Left lobe of liver (tissue), 2 donors: ENCODE results near the gene NF1. TPM values are rescaled to one million over a fixed set of nuclear protein-coding genes. Genes with fewer than 3 reads are reported as not detected.
"Not testable (repeated sequence)": the region's sequence is repeated elsewhere in the genome, so short reads cannot be mapped to it uniquely, and the experiment has no call there.

ENCODE experiments used
- ATAC-seq: fragments of 200-7000 bp; cut with Tn5 transposase; one replicate; pipeline ENCODE4 v1.9.1; 2020; ENCODE audit warnings: mild to moderate bottlenecking, moderate library complexity
- DNase-seq: peaks from one replicate; pipeline ENCODE4 v3.0.0-alpha.2; 2020; ENCODE audit warnings: low spot score
- total RNA-seq: library from RNA; stranded (reverse); gene quantifications from one replicate; pipeline ENCODE4 v1.2.1, GENCODE V29; 2021
- donor health status: DM: no; HTN: no; CAD: no; lungs with moderate emphysema.
- donor health status: DM: no; HTN: yes; CAD: no.

NF1 gene
- total RNA-seq, 1 donor from 2014 or later, result 20.4 TPM

DNA sequence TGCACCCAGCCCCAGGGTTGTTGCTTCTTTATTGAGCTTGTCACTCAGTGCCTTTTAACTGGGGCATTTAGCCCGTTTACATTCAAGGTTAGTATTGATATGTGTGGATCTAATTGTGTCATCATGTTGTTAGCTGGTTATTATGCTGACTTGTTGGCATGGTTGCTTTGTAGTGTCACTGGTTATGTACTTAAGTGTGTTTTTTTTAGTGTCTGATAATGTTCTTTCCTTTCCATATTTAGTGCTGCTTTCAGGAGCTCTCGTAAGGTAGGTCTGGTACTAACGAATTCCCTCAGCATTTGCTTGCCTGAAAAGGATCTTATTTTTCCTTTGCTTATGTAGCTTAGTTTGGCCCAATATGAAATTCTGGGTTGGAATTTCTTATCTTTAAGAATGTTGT, 33.5 kb downstream of the NF1 start:
- DNase-seq, result no peak
- ATAC-seq, result no peak

DNA sequence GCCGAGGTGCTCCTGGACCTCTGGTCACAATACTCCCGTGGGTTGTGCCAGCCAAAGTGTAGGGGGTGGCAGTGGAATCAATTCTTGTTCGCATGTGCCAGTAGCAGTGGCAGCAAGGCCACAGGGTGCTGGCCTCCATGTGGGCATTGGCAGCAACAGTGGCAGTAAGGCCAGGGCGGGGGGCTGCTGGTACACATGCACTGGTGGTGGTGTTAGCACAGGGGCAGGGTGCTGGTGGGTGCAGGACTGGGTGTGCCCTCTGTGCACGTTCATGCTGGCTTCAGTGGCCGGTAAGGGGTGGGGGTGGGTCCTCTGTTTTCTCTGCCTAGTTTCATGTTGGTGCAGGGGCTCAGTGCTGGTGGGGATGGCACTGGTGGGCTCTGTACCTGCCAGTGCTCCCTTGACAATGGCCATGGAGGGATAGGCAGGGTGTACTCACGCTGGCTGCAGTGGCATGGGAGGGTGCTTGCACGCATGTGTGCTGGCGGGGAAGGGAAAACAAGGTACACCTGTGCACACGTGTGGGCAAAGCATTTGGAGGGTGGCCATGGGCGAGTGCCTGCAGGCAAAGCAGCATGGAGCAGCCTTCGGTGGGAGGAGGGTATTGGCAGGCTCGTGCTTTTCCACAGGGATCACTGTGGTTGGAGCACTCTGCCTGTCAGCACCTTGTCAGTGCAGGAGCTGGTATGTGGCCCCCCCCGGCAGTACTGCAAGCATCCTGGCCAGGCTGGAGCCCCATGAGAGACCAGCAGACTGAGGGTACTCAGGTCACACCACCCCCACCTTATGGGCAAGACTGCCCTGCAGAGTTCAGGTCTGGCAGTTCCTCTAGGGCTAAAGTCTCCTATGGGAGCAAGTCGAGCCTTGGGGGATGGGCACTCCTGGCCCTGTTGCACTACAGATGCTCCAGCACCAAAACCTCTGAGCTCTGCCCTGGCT, 35.8 kb downstream of the NF1 start:
- peak; percentile 71 for ATAC-seq

GRCh38 chr17:31131299-31131698, 36.5 kb downstream of the NF1 start:
- DNase-seq (no peak), ATAC-seq (no peak)

More for the DNA sequence above, 35.8 kb downstream of the NF1 start:
- DNase-seq, result no peak

- DNase-seq (no peak), ATAC-seq (no peak)
These were observed 38.2 kb downstream of the NF1 start for GRCh38 chr17:31132977-31133376.

GRCh38 chr17:31134576-31134975, 39.8 kb downstream of the NF1 start:
- ATAC-seq (no peak), DNase-seq (no peak)

GRCh38 chr17:31136319-31136718, 41.5 kb downstream of the NF1 start:
- ATAC-seq (no peak), DNase-seq (no peak)

DNA sequence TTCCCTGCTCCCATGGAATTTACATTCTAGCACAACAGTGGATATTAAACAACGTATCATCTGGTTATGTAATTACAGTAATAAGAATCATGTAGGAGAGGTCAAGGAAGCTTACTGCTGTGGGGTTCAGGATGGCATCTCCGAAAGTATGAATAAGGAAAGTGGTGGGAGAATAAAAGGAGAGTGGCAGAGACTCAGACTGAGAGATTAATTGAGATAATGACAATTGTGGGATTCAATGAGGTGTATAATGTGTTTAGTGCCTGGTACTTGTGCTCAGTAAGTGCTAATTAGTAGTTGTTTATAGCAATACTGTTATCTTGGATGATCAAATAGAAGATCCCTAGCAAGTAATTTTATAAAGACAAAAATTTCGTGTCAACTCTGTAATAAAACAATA, 45.3 kb downstream of the NF1 start:
- no peak for DNase-seq
- no peak for ATAC-seq

GRCh38 chr17:31144428-31144827, 49.7 kb downstream of the NF1 start:
- ATAC-seq, result no peak
- DNase-seq, result no peak

DNA sequence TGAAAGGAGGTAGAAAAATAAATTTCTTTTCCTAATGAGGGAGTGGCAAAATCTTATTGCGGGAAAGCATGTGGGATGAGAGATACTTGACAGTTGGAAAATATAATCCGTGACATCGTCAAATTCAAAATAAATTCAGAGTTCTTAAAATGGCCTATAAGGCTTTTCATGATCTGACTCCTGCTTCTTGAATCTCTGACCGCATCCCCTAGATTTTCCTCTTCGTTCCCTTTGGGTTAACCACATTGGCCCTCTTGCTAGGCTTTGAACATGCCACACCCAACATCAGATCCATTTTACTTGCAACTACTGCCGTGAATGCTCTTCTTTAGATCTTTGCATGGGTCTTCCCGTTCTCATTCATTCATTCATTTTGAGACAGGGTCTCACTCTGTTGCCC, 50.1 kb downstream of the NF1 start:
- ATAC-seq, result no peak
- DNase-seq, result no peak

DNA sequence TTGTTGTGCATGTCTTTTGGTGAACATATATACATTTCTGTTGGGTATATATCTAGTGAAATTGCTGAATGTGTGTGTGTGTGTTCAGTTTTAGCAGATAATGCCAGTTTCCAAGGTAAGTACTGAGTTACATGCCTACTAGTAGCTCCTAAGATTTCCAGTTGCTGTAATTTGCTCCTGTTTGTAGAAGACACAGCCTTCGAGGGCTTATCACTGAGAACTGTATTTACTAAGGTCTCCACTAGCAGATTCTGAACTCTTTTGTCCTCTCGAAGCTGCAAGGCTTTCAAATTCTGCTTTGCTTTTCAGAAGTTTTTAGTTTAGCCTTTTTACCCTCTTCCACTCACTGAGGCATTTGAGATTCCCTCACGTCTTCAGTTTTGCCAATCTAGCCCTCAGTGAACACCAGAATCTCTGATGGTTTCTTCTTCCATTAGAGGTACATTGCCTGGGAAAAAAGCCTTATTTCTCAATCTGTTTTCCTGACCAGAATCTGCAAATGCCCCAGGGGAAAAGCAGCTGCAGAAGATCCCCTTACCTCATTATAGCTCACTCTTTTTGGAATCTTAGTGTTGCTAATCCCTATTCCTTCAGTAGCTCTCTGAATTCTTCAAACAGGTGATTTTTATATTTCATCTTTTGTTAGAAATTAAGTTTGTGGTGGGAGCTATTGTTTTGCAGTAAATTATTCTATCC, 52.9 kb downstream of the NF1 start:
- ATAC-seq, result no peak
- no peak for DNase-seq

DNA sequence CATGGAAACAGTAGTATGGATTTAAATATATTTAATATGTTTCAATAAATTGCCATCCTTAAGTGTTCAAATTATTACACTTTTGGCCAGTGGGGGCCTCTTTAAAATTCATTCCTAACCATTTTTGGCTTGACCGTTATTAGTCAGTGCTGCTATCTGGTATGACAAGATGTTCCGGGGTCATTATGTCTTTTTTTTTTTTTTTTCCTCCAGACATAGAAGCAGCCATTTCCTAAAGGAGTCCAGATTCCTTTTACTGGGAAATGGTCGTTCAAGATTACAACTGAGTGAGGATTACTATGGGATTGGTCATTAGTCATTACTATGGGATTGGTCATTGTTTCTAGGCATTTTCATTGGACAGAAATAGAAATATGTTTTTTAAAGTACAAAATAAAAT, 53.4 kb downstream of the NF1 start:
- ATAC-seq (no peak), DNase-seq (no peak)

DNA sequence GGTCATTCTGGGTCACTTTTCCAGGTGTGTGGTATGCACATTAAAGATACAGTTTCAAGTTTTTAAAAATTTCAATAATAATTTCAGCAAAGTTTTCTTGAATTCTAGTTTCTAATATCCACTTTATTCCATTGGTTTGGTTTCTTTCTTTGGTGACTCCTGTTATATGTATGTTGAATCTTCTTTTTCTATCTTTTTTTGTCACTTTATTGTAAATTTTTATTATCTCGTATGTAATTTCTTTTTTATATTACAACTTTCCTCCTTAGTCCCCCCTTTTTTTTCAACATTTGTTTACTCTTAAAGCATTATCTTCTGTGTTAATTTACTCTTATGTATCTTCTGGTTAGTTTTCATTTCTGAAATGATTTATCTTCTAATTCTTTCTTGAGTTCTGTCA, 57.5 kb downstream of the NF1 start:
- DNase-seq (no peak), ATAC-seq (no peak)

- DNase-seq (no peak), ATAC-seq (no peak)
These were observed 60.5 kb downstream of the NF1 start for GRCh38 chr17:31155208-31155810.

GRCh38 chr17:31156326-31156725, 61.5 kb downstream of the NF1 start:
- DNase-seq (no peak), ATAC-seq (no peak)

DNA sequence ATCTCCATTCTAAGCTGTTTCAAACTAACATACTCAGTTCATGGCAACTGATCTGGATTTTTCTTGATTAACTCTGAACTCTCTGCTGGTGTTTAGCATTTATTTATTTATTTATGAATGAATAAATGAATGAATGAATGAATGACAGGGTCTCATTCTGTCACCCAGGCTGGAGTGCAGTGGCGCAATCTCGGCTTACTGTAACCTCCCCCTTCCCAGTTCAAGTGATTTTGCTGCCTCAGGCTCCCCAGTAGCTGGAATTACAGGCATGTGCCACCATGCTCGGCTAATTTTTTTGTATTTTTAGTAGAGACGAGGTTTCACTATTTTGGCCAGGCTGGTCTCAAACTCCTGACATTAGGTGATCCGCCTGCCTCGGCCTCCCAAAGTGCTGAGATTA, 62.1 kb downstream of the NF1 start:
- not testable (repeated sequence) for ATAC-seq, DNase-seq

- no peak for ATAC-seq
- DNase-seq, result no peak
These were observed 64.1 kb downstream of the NF1 start for GRCh38 chr17:31158746-31159377.

DNA sequence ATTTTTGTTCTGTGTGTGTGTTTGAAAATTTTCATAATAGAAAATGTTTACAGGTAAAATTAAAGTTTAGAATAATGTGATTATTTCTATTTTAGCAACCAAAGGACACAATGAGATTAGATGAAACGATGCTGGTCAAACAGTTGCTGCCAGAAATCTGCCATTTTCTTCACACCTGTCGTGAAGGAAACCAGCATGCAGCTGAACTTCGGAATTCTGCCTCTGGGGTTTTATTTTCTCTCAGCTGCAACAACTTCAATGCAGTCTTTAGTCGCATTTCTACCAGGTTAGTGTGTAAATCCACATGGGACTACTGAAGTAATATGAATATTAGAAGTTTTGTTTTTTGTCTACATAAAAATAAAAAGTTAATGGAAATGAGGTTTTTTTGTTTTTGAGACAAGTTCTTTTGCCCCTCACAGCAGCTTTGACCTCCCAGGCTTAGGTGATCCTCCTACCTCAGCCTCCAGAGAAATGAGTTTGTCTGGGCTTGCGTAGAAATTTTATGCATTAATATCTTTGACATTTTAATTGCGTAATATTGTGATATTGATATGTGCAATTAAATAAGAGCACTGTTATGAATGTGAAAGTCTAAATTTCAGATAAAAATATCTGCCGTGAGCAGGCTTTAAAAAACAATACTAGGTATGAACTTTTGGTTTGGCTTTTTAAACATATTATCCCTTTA, 68.5 kb downstream of the NF1 start:
- DNase-seq (no peak), ATAC-seq (no peak)

- DNase-seq (no peak), ATAC-seq (no peak)
These were observed 72.3 kb downstream of the NF1 start for GRCh38 chr17:31167111-31167510.

DNA sequence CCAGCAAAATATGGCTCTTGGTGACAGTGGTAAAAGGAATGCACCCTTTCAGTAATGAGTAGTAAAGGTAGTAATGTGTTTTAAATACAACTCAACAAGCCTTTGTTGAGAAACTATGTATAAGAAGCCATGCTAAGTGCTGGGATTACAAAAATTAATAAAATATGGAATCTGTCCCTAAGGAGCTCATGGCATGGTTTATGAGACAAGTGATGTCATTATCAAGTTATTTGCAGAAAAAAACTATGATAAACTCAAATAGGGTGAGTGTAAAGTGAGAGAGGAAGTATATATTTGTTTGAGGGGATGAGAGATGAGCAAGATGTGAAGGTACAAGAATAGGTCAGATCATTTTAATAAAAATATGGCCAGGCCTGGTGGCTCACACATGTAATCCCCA, 76.9 kb downstream of the NF1 start:
- ATAC-seq (no peak), DNase-seq (no peak)

- DNase-seq (no peak), ATAC-seq (no peak)
These were observed 77.6 kb downstream of the NF1 start for GRCh38 chr17:31172388-31172787.

DNA sequence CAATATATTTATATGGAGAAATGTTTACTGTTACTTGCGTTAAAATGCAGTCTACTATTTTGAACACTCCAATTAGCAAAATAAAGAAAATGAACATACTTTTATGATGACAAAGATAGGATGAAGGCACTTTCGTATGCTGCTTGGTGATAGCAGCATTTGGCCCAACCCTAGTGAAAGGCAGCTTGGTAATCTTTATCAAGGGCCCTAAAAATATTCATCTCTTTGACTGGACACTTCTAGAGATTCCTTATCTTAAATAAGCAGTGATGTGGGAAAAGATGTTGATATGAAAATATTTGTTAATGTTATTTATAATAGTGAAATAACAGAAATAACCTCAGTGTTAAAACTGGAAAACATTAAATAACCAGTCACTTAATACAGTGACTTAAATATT, 79.4 kb downstream of the NF1 start:
- ATAC-seq (no peak), DNase-seq (no peak)
